Measurements from ENCODE around the gene L1TD1. TPM values are rescaled to one million over a fixed set of nuclear protein-coding genes. Genes with fewer than 3 reads are reported as not detected.

The L1TD1 gene
- total and polyA plus RNA-seq, 2 of the 13 experiments (the other 11 are each of a cell fraction or from before 2014, with no cell fraction given): not detected

DNA sequence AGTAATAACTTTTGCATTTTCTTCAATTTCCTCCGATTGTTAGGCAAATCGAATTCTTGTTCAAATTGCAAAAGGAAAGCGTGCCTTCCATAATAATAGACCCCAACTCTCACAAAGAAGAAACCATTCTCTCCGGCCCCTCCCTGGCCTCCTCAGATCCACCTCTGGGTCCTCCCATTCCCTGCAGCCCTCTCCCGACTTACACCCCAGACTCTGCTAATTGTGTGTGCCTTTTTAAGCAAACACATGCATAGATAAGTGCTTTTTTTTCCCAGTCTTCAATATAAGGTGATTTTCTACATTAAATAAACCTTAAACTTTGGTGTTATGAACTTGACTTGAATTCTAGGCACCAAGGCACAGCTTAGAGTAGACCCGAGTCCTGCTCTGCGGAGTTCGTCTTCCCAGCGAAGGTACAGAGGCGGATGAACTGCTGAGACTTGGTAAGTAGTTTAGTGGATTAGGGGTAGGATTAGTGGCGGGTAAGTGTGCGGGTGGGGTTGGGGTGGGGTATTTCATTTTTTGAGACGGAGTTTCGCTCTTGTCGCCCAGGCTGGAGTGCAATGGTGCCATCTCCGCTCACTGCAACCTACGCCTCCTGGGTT lies 1.5 kb downstream of the L1TD1 start:
- Histone ChIP-seq H3K36me3 (replicated peaks in 1 of 2; ENCODE audit: control insufficient read depth in 1 of 2, insufficient read depth in 2 of 2, low read length in 2 of 2) (no peaks in the 10 kb centered on the region), H3K9me3 (ENCODE audit: low read length) (no peaks in the 10 kb centered on the region), H3K4me3 (replicated peaks in 1 of 3; ENCODE audit: insufficient read depth in 1 of 3, low read depth in 2 of 3, low read length in 3 of 3) (no peak overlapping the region), H4K20me1 (ENCODE audit: insufficient read depth, low read length) (no peaks in the 10 kb centered on the region), H2AFZ (ENCODE audit: low read length) (no peak overlapping the region), H3K4me2 (ENCODE audit: low read depth, low read length) (no peak overlapping the region), H3K9ac (ENCODE audit: insufficient read depth, low read depth, low read length) (no peak overlapping the region), H3K27me3 (ENCODE audit: control insufficient read depth in 1 of 2, insufficient read depth in 2 of 2, low read length in 2 of 2) (no peaks in the 10 kb centered on the region), H3K79me2 (ENCODE audit: insufficient read depth, low read length) (no peaks in the 10 kb centered on the region), H3K4me1 (ENCODE audit: insufficient read depth, low read length) (peaks cover 24% of the 10 kb centered on the region), H3K27ac (ENCODE audit: extremely low read length, insufficient read depth, low read length) (no peak overlapping the region)
- FAIRE-seq (no peak), ATAC-seq (no peak), DNase-seq (ENCODE audit: low spot score) (no peak)
- in situ Hi-C loops (cut with HindIII; ENCODE audit: extremely low pct_ligation_motif_present, low pct_unique_long_range_greater_than_20kb): no loop called here
- POLR2A ChIA-PET: no interaction called here
- no TSS peak for BruUV-seq (replicated peaks)
- WGBS (ENCODE audit: low lambda C conversion rate): 84% methylated on average over 17 of the region's 17 CpGs
- CTCF ChIA-PET (ENCODE audit: low intra/inter-chr PET ratio, low total read pairs): no interaction called here
- intact Hi-C loops (cut with micrococcal nuclease; ENCODE audit: unreplicated experiment): no loop called here
- TF ChIP-seq ZNF558 (CRISPR knock-in tag; IDR thresholded peaks at IDR 0.05; ENCODE audit: borderline replicate concordance): no peak
- TF ChIP-seq, protein P1, sequence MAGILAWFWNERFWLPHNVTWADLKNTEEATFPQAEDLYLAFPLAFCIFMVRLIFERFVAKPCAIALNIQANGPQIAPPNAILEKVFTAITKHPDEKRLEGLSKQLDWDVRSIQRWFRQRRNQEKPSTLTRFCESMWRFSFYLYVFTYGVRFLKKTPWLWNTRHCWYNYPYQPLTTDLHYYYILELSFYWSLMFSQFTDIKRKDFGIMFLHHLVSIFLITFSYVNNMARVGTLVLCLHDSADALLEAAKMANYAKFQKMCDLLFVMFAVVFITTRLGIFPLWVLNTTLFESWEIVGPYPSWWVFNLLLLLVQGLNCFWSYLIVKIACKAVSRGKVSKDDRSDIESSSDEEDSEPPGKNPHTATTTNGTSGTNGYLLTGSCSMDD (CRISPR knock-in tag; IDR thresholded peaks at IDR 0.05): no peak
- TF ChIP-seq KDM6A (CRISPR knock-in tag; IDR thresholded peaks at IDR 0.05; ENCODE audit: low read depth): no peak
- no peak for TF ChIP-seq HOXD1 (CRISPR knock-in tag; IDR thresholded peaks at IDR 0.05)
- TF ChIP-seq, protein P2, sequence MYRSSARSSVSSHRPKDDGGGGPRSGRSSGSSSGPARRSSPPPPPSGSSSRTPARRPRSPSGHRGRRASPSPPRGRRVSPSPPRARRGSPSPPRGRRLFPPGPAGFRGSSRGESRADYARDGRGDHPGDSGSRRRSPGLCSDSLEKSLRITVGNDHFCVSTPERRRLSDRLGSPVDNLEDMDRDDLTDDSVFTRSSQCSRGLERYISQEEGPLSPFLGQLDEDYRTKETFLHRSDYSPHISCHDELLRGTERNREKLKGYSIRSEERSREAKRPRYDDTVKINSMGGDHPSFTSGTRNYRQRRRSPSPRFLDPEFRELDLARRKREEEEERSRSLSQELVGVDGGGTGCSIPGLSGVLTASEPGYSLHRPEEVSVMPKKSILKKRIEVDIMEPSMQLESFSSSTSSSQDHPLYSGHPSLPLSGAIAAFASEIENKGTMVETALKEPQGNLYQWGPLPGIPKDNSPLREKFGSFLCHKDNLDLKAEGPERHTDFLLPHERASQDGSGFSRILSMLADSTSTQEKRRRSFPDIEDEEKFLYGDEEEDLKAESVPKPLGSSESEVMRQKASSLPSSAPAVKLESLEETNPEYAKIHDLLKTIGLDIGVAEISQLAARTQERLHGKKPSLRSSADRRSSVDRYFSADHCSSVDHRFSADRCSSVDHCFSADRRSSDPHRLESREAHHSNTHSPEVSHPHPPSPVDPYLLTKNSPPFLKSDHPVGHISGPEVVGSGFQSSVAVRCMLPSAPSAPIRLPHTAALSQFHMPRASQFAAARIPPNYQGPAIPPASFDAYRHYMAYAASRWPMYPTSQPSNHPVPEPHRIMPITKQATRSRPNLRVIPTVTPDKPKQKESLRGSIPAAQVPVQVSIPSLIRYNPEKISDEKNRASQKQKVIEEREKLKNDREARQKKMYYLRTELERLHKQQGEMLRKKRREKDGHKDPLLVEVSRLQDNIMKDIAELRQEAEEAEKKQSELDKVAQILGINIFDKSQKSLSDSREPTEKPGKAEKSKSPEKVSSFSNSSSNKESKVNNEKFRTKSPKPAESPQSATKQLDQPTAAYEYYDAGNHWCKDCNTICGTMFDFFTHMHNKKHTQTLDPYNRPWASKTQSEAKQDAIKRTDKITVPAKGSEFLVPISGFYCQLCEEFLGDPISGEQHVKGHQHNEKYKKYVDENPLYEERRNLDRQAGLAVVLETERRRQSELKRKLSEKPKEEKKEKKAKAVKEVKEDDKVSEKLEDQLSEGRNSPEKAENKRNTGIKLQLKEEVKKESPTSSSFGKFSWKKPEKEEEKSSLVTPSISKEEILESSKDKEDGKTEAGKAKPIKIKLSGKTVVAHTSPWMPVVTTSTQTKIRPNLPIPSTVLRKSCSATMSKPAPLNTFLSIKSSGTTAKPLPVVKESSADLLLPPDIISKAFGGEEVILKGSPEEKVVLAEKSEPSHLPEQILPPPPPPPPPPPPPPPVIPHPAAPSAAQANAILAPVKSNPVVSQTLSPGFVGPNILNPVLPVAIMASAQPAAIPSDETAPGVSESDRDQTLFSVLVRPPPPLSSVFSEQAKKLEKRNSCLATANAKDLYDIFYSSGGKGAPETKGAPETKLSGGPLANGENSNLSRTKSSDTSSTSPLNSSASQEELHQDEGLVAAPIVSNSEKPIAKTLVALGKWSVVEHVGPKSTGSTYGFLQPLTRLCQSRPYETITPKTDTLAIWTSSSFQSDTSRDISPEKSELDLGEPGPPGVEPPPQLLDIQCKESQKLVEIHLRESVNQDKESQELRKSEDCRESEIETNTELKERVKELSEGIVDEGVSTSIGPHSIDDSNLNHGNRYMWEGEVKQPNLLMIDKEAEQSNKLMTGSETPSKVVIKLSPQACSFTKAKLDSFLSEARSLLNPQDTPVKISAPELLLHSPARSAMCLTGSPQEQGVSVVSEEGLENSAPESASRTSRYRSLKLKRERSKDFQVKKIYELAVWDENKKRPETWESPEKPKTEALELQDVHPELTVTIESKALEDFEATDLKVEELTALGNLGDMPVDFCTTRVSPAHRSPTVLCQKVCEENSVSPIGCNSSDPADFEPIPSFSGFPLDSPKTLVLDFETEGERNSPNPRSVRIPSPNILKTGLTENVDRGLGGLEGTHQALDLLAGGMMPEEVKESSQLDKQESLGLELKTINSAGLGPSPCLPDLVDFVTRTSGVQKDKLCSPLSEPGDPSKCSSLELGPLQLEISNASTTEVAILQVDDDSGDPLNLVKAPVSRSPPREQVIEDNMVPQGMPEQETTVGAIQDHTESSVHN (CRISPR knock-in tag; IDR thresholded peaks at IDR 0.05): no peak
- TF ChIP-seq ZNF761 (CRISPR knock-in tag; conservative IDR thresholded peaks at IDR 0.05): no peak
- no peak for TF ChIP-seq ARID2 (CRISPR knock-in tag; IDR thresholded peaks at IDR 0.05; ENCODE audit: borderline replicate concordance)
- TF ChIP-seq ZNF292 (CRISPR knock-in tag; IDR thresholded peaks at IDR 0.05; ENCODE audit: borderline replicate concordance, low read depth): no peak
- TF ChIP-seq, protein P3, sequence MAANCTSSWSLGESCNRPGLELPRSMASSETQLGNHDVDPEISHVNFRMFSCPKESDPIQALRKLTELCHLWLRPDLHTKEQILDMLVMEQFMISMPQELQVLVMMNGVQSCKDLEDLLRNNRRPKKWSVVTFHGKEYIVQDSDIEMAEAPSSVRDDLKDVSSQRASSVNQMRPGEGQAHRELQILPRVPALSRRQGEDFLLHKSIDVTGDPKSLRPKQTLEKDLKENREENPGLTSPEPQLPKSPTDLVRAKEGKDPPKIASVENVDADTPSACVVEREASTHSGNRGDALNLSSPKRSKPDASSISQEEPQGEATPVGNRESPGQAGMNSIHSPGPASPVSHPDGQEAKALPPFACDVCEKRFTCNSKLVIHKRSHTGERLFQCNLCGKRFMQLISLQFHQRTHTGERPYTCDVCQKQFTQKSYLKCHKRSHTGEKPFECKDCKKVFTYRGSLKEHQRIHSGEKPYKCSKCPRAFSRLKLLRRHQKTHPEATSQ (CRISPR knock-in tag; IDR thresholded peaks at IDR 0.05; ENCODE audit: borderline replicate concordance): no peak
- no peak for TF ChIP-seq CBFB (CRISPR knock-in tag; IDR thresholded peaks at IDR 0.05)
- no peak for TF ChIP-seq KLF11 (CRISPR knock-in tag; IDR thresholded peaks at IDR 0.05)
- no peak for TF ChIP-seq ZNF615 (CRISPR knock-in tag; IDR thresholded peaks at IDR 0.05; ENCODE audit: borderline replicate concordance)
- TF ChIP-seq RAD21 (CRISPR knock-in tag; IDR thresholded peaks at IDR 0.05): no peak
- TF ChIP-seq NFE2L1 (CRISPR knock-in tag; IDR thresholded peaks at IDR 0.05; ENCODE audit: borderline replicate concordance): no peak
- no peak for TF ChIP-seq IRX3 (CRISPR knock-in tag; IDR thresholded peaks at IDR 0.05; ENCODE audit: borderline replicate concordance, low read depth)
